Common myeloid progenitor, CD34-positive (primary cell): Measurements from ENCODE around the gene LGALSL. TPM values are rescaled to one million over a fixed set of nuclear protein-coding genes. Genes with fewer than 3 reads are reported as not detected.
A peak's percentile ranks its signal among the peaks of the same experiment; 100 is the strongest.

Experiments
- CTCF ChIA-PET: fragments of 350-600 bp; sonication (Branson Sonifier 250); formaldehyde crosslinking; loops from one replicate; lab custom pipeline; 2021; ENCODE audit warnings: antibody characterized with exemption; lab: Charles Lee
- POLR2A ChIA-PET: fragments of 350-600 bp; sonication (Branson Sonifier 250); formaldehyde crosslinking; loops from one replicate; lab custom pipeline; 2021; ENCODE audit warnings: antibody characterized with exemption; lab: Charles Lee
- DNase-seq, 3 donors: peaks; one replicate each; pipeline versions ENCODE4 v3.0.0 to v3.0.0-alpha.2; 2013
- H3K27ac ChIP-seq, 2 experiments: 1 replicate in 1 of 2; 2 replicates in 1 of 2; pipeline ENCODE4 v1.7.0; 2013; ENCODE audit warnings: inconsistent platforms in 2 of 2, low read length in 2 of 2, mild to moderate bottlenecking in 2 of 2, low read depth in 1 of 2, moderate library complexity in 1 of 2; ENCODE audit not compliant: severe bottlenecking in 2 of 2, insufficient read depth in 1 of 2, poor library complexity in 1 of 2
- H3K27me3 ChIP-seq, 5 experiments: replicated peaks in 2 of 5; 1 replicate in 3 of 5; 2 replicates in 2 of 5; pipeline versions ENCODE4 v1.6.1 to v1.7.0; 2013; ENCODE audit warnings: low read length in 4 of 5, mild to moderate bottlenecking in 2 of 5, moderate library complexity in 2 of 5, inconsistent platforms in 1 of 5; ENCODE audit not compliant: insufficient read depth in 5 of 5, control insufficient read depth in 4 of 5
- H3K36me3 ChIP-seq, 4 experiments: 1 replicate in 2 of 4; 2 replicates in 2 of 4; pipeline versions ENCODE4 v1.6.1 to v1.7.0; 2013; ENCODE audit warnings: low read length in 3 of 4, control low read depth in 1 of 4, mild to moderate bottlenecking in 1 of 4; ENCODE audit not compliant: control insufficient read depth in 4 of 4, insufficient read depth in 4 of 4
- H3K4me1 ChIP-seq, 4 experiments: 1 replicate in 3 of 4; 2 replicates in 1 of 4; pipeline versions ENCODE4 v1.6.1 to v1.7.1; 2013; ENCODE audit warnings: low read length in 3 of 4, mild to moderate bottlenecking in 3 of 4, control low read depth in 1 of 4, inconsistent platforms in 1 of 4, moderate library complexity in 1 of 4; ENCODE audit not compliant: control insufficient read depth in 4 of 4, insufficient read depth in 4 of 4; ENCODE audit errors: control extremely low read depth in 1 of 4
- H3K4me3 ChIP-seq, 7 experiments: 1 replicate in 4 of 7; 2 replicates in 3 of 7; pipeline versions ENCODE4 v1.5.1 to v1.7.0; 2013; ENCODE audit warnings: mild to moderate bottlenecking in 7 of 7, low read length in 6 of 7, moderate library complexity in 6 of 7, inconsistent platforms in 2 of 7, low read depth in 2 of 7, control low read depth in 1 of 7; ENCODE audit not compliant: insufficient read depth in 4 of 7, control insufficient read depth in 1 of 7; ENCODE audit errors: extremely low read depth in 1 of 7
- H3K9me3 ChIP-seq, 5 experiments: 1 replicate in 4 of 5; 2 replicates in 1 of 5; pipeline versions ENCODE4 v1.6.1 to v1.7.1; 2013; ENCODE audit warnings: low read length in 4 of 5, mild to moderate bottlenecking in 2 of 5, inconsistent platforms in 1 of 5, low read depth in 1 of 5, moderate library complexity in 1 of 5; ENCODE audit not compliant: control insufficient read depth in 4 of 5, insufficient read depth in 2 of 5; ENCODE audit errors: control extremely low read depth in 1 of 5
- WGBS: methylation state at CpG from one replicate; pipeline ENCODE4 v1.1.5; 2013; ENCODE audit not compliant: insufficient coverage; 5-methylcytosine and 5-hydroxymethylcytosine counted together
- polyA plus RNA-seq: library from polyadenylated mRNA; unstranded; fragments of 120-200 nt; gene quantifications from one replicate; pipeline ENCODE4 v1.2.1, GENCODE V29; 2013

LGALSL gene
- polyA plus RNA-seq = 1.5 TPM

DNA sequence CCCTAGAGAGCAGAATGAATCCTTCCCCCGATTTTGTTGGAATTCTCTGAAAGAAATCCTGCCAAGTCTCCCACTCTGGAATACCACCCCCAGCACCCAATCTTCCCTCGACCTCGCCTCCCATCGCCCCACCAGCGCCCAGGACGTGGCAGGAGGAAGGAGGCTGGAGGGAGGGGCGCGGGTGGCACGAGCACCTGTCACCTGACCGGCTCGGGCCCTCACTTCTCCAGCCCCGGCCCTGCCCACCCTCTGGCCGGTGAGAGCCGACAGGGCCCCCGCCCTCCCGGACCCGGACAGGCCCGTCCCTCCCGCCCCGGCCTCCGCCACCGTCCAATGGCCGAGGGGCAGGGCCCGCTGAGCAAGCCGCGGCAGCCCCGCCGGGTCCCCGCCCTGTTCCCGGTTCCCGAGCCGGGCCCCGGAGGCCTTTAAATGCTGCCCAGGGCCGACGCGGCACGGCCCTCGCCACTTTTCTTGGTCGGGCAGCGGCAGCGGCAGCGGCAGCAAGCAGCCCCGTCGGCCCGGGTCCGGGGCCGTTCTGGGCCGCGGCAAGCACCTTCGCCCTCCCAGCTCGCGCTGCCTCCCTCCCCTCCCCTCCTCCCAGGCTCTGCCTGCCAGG lies at the start of gene LGALSL:
Gene LGALSL, plus strand, starts transcription at position 393 of the 616 bp plus-strand sequence. CDS start 384 bp downstream, outside the sequence.
- DNase-seq = peak; percentile 46 to 76 (median 66)
- Histone ChIP-seq H3K4me3 (peak within 1 kb of the TSS; percentile 60 to 80 (median 73)), H3K4me1 (peaks cover 0 to 21% (median 13%) of the 10 kb centered on the region in 4 experiments), H3K27ac (no peak within 1 kb of the TSS), H3K36me3 (no peaks in the 10 kb centered on the region), H3K27me3 (peaks cover 0 to 7% (median 0%) of the 10 kb centered on the region in 5 experiments), H3K9me3 (no peaks in the 10 kb centered on the region)
- ChIA-PET POLR2A (no interaction called here), CTCF (interaction anchor here (2.0 kb wide), 1 partner anchor 122 kb away, joined by 8 read pairs; no protein-coding TSS in a partner anchor)
- under 1% methylated on average over 40 of the region's 52 CpGs for WGBS

- 97% methylated on average over 9 of the region's 9 CpGs for WGBS
- H3K27me3 ChIP-seq = no peaks in the 10 kb centered on the region
- H3K9me3 ChIP-seq = no peaks in the 10 kb centered on the region
- ChIA-PET CTCF (no interaction called here), POLR2A (no interaction called here)
- H3K4me3 ChIP-seq = no peak overlapping the region
- no peaks in the 10 kb centered on the region for H3K36me3 ChIP-seq
- no peak overlapping the region for H3K27ac ChIP-seq
- no peak for DNase-seq
- H3K4me1 ChIP-seq = peaks cover 0 to 15% (median 5%) of the 10 kb centered on the region in 4 experiments
Observed at GRCh38 chr2:64404743-64405142, 49.2 kb upstream of the LGALSL start.

DNA sequence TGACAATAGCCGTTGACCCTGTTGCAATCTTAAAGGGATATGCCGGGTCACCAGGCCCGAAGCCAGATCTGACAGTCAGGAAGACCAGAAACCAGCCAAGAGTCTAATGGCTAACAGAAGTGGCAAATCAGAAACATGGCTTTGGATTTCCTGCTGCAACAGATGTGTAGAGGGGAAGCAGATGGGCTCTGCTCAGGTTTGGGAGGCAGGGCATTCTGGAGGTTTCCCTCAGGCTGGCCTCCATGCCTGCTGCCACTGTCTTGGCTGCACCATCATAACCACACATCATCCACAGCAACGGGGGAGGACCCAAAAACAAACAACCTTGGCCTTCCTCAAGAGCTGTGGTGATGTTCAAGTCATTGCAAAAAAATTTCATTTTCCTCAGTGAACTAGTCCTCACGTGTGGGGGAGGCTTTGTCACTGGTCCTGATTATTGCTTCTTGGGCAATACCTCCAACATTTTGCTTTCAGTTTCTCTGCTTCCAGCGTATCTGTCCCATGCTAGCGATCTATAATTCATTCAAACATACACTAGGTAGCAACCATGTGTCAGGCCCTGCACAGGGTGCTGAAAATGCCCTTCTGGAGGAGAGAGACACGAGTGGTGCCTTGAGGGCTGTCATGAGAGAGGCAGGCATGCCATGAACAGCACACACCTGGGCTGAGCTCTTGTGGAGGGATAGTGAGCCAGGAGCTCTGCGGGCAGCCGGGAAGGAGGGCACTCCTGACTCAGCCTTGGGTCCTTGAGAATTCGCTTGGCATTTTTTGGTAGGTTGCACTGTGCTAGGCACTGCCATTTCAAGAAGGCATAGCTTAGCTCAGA lies 48.2 kb upstream of the LGALSL start:
- CTCF ChIA-PET = no interaction called here
- Histone ChIP-seq H3K36me3 (no peaks in the 10 kb centered on the region), H3K4me3 (no peak overlapping the region), H3K27me3 (no peaks in the 10 kb centered on the region), H3K27ac (no peak overlapping the region), H3K9me3 (no peaks in the 10 kb centered on the region), H3K4me1 (peaks cover 0 to 15% (median 5%) of the 10 kb centered on the region in 4 experiments)
- peak in 2 of 3 donors; percentile 18 to 24 for DNase-seq
- POLR2A ChIA-PET = no interaction called here
- 90% methylated on average over 11 of the region's 11 CpGs for WGBS

DNA sequence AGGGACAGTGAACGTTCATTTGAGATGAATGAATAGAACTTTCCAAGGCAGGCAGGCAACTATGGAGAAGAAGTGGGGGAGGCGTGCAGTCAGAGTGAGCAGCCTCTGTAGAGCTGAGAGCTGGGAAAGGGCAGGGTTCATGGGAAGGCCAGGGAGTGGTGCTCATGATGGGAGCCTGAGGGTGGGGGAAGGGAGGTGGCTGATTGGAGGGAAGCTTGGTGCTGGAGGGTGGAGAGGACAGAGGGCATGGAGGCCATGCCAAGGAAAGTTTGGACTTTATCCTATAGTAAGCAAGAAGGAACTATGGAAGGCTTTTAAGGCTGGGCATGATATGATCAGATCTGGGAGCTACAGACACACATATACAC lies 47.6 kb upstream of the LGALSL start:
- H3K9me3 ChIP-seq = no peaks in the 10 kb centered on the region
- CTCF ChIA-PET = no interaction called here
- POLR2A ChIA-PET = no interaction called here
- H3K27ac ChIP-seq = no peak overlapping the region
- H3K4me1 ChIP-seq = peaks cover 0 to 15% (median 5%) of the 10 kb centered on the region in 4 experiments
- DNase-seq = no peak
- H3K4me3 ChIP-seq = no peak overlapping the region
- no peaks in the 10 kb centered on the region for H3K36me3 ChIP-seq
- H3K27me3 ChIP-seq = no peaks in the 10 kb centered on the region
- 96% methylated on average over 2 of the region's 2 CpGs for WGBS

DNA sequence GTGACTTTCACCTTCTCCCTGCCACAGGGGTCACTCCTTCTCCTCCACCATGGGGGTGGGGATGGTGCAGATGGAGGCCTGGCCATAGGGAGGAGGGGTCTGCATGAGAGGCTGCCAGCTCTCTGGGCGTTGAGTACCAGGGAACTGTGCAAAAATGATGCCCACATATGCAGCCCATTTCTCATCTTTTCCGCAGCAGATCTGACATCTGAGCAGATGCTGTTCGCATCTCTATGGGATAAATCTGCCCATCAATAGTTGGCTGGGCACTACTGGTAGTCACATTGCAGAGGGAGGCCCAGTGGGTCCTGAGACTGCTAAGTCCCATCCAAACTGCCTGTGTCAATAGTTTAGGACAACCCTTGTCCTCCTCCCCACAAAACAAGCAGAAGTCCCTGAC lies 45.9 kb upstream of the LGALSL start:
- 100% methylated on average over 2 of the region's 3 CpGs for WGBS
- POLR2A ChIA-PET = no interaction called here
- Histone ChIP-seq H3K4me3 (no peak overlapping the region), H3K9me3 (no peaks in the 10 kb centered on the region), H3K27me3 (no peaks in the 10 kb centered on the region), H3K36me3 (no peaks in the 10 kb centered on the region), H3K4me1 (peaks cover 0 to 15% (median 5%) of the 10 kb centered on the region in 4 experiments), H3K27ac (no peak overlapping the region)
- DNase-seq = no peak
- CTCF ChIA-PET = no interaction called here

DNA sequence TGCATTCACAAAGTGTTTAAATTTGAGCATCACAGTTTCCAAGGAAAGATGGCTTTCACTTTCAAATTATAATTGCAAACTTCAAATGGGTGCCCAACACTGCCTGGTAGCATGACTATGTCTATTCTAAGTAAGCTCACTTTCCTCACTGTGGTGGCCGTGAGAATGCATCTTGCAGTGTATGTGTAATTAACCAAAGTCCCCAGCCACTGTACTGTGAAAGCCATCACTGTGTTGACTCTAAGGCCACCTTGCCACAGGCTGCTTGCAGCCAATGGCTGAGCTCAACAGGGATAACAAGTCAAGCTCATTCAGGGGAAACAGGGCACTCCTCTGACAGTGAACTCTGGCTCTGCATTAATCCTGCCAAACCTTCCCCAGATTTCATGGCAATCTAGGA lies 43.3 kb upstream of the LGALSL start:
- Histone ChIP-seq H3K36me3 (no peaks in the 10 kb centered on the region), H3K9me3 (no peaks in the 10 kb centered on the region), H3K4me3 (no peak overlapping the region), H3K27me3 (no peaks in the 10 kb centered on the region), H3K27ac (no peak overlapping the region), H3K4me1 (peaks cover 0 to 4% (median 0%) of the 10 kb centered on the region in 4 experiments)
- DNase-seq = peak in 2 of 3 donors; percentile 33 to 45
- CTCF ChIA-PET = interaction anchor here (1.1 to 1.4 kb wide), 2 partner anchors 21 to 77 kb away, joined by 3 to 4 read pairs; no protein-coding TSS in a partner anchor
- POLR2A ChIA-PET = no interaction called here
- WGBS = no CpG with 5 or more reads among the region's 1 CpG

GRCh38 chr2:64412671-64413070 lies 41.3 kb upstream of the LGALSL start:
- 100% methylated on average over 4 of the region's 4 CpGs for WGBS
- ChIA-PET CTCF (no interaction called here), POLR2A (no interaction called here)
- DNase-seq = no peak
- H3K9me3 ChIP-seq = no peaks in the 10 kb centered on the region
- H3K27ac ChIP-seq = no peak overlapping the region
- H3K36me3 ChIP-seq = no peaks in the 10 kb centered on the region
- H3K4me3 ChIP-seq = no peak overlapping the region
- H3K27me3 ChIP-seq = no peaks in the 10 kb centered on the region
- H3K4me1 ChIP-seq = peaks cover 0 to 4% (median 0%) of the 10 kb centered on the region in 4 experiments
